WTC11 (cell line): Measurements from ENCODE around the gene PALM3. TPM values are rescaled to one million over a fixed set of nuclear protein-coding genes. Genes with fewer than 3 reads are reported as not detected.
"Not testable (repeated sequence)": the region's sequence is repeated elsewhere in the genome, so short reads cannot be mapped to it uniquely, and the experiment has no call there.

Experiments
- ATAC-seq: fragments of 200-7000 bp; cut with Tn5 transposase; 2 replicates; pipeline ENCODE4 v1.10.0; 2021; ENCODE audit warnings: mild to moderate bottlenecking, moderate library complexity
- CTCF ChIA-PET: fragments of 300-600 bp; sonication (Branson Sonifier 250); formaldehyde crosslinking; loops from one replicate; lab custom pipeline; 2021; ENCODE audit warnings: antibody characterized with exemption; lab: Charles Lee
- POLR2A ChIA-PET: fragments of 350-600 bp; sonication (Branson Sonifier 250); formaldehyde crosslinking; loops from one replicate; lab custom pipeline; 2021; ENCODE audit warnings: antibody characterized with exemption; lab: Charles Lee
- DNase-seq: peaks from one replicate; pipeline ENCODE4 v3.0.0; 2021; ENCODE audit warnings: low spot score
- H3K27ac Mint-ChIP-seq: 2 replicates; pipeline ENCODE4 v1.8.0; 2021; ENCODE audit warnings: mixed read lengths
- H3K27me3 Mint-ChIP-seq: 2 replicates; pipeline ENCODE4 v1.8.0; 2021; ENCODE audit warnings: low read depth, mild to moderate bottlenecking, moderate library complexity, mixed read lengths
- H3K36me3 Mint-ChIP-seq: 2 replicates; pipeline ENCODE4 v1.8.0; 2021; ENCODE audit warnings: mixed read lengths
- H3K4me1 Mint-ChIP-seq: 2 replicates; pipeline ENCODE4 v1.8.0; 2022; ENCODE audit warnings: mixed read lengths
- H3K4me3 Mint-ChIP-seq: 2 replicates; pipeline ENCODE4 v1.8.0; 2021; ENCODE audit warnings: mild to moderate bottlenecking, moderate library complexity, mixed read lengths
- H3K9me3 Mint-ChIP-seq: 2 replicates; pipeline ENCODE4 v1.8.0; 2021; ENCODE audit warnings: mixed read lengths
- NR3C1 ChIP-seq: sonication (generic); formaldehyde crosslinking; conservative IDR thresholded peaks from 2 replicates; pipeline ENCODE4 v1.8.1; 2023; ENCODE audit warnings: low read depth, mild to moderate bottlenecking, missing genetic modification reagents
- SP1 ChIP-seq: sonication (generic); formaldehyde crosslinking; conservative IDR thresholded peaks from 2 replicates; pipeline ENCODE4 v1.8.1; 2022; ENCODE audit warnings: missing genetic modification reagents
- ZNF416 ChIP-seq: fragments of 250-450 bp; sonication (Bioruptor Pico); IDR thresholded peaks from 2 replicates; pipeline ENCODE4 v1.9.0; 2021; ENCODE audit warnings: mild to moderate bottlenecking, inconsistent platforms
- total RNA-seq: library from RNA; stranded (reverse); gene quantifications from 3 replicates; pipeline ENCODE4 v1.2.3, GENCODE V29; 2021
- TF ChIP-seq, protein P1 (sequence below): sonication (generic); formaldehyde crosslinking; IDR thresholded peaks from 2 replicates; pipeline ENCODE4 v1.8.0; 2022; ENCODE audit warnings: mild to moderate bottlenecking, missing genetic modification reagents
- TF ChIP-seq, protein P2 (sequence below): sonication (generic); formaldehyde crosslinking; IDR thresholded peaks from 2 replicates; pipeline ENCODE4 v1.8.0; 2022; ENCODE audit warnings: mild to moderate bottlenecking, missing genetic modification reagents
- TF ChIP-seq, protein P3 (sequence below): fragments of 200-600 bp; IDR thresholded peaks from 2 replicates; pipeline ENCODE4 v1.8.0; 2022; ENCODE audit warnings: antibody characterized with exemption
- TF ChIP-seq, protein P4 (sequence below): sonication (generic); formaldehyde crosslinking; IDR thresholded peaks from 2 replicates; pipeline ENCODE4 v1.8.0; 2023; ENCODE audit warnings: missing genetic modification reagents

The PALM3 gene
- total RNA-seq, 1 experiment from 2014 or later = 31.1 TPM

DNA sequence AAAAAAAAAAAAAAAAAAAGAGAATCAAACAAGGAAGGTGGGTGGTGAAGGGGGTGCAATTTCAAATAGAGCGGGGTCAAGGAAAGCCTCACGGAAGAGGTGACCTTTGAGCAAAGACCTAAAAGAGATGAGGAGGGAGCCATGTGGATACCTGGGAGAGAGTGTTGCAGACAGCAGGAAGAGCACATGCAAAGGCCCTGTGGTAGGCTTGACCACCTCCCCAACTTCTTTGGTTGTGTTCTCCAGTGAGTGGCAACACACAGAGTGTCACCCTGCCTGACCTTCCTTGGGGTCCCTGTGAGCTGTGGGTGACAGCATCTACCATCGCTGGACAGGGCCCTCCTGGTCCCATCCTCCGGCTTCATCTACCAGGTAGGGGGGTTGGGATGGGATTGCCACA lies 11.4 kb downstream of the PALM3 start (continued):
- TF ChIP-seq, protein P1, sequence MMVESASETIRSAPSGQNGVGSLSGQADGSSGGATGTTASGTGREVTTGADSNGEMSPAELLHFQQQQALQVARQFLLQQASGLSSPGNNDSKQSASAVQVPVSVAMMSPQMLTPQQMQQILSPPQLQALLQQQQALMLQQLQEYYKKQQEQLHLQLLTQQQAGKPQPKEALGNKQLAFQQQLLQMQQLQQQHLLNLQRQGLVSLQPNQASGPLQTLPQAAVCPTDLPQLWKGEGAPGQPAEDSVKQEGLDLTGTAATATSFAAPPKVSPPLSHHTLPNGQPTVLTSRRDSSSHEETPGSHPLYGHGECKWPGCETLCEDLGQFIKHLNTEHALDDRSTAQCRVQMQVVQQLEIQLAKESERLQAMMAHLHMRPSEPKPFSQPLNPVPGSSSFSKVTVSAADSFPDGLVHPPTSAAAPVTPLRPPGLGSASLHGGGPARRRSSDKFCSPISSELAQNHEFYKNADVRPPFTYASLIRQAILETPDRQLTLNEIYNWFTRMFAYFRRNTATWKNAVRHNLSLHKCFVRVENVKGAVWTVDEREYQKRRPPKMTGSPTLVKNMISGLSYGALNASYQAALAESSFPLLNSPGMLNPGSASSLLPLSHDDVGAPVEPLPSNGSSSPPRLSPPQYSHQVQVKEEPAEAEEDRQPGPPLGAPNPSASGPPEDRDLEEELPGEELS (CRISPR knock-in tag) = no peak
- TF ChIP-seq, protein P2, sequence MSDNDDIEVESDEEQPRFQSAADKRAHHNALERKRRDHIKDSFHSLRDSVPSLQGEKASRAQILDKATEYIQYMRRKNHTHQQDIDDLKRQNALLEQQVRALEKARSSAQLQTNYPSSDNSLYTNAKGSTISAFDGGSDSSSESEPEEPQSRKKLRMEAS (CRISPR knock-in tag) = no peak
- TF ChIP-seq, protein P3, sequence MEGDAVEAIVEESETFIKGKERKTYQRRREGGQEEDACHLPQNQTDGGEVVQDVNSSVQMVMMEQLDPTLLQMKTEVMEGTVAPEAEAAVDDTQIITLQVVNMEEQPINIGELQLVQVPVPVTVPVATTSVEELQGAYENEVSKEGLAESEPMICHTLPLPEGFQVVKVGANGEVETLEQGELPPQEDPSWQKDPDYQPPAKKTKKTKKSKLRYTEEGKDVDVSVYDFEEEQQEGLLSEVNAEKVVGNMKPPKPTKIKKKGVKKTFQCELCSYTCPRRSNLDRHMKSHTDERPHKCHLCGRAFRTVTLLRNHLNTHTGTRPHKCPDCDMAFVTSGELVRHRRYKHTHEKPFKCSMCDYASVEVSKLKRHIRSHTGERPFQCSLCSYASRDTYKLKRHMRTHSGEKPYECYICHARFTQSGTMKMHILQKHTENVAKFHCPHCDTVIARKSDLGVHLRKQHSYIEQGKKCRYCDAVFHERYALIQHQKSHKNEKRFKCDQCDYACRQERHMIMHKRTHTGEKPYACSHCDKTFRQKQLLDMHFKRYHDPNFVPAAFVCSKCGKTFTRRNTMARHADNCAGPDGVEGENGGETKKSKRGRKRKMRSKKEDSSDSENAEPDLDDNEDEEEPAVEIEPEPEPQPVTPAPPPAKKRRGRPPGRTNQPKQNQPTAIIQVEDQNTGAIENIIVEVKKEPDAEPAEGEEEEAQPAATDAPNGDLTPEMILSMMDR = no peak
- TF ChIP-seq ZNF416 (no peak), NR3C1 (no peak)

DNA sequence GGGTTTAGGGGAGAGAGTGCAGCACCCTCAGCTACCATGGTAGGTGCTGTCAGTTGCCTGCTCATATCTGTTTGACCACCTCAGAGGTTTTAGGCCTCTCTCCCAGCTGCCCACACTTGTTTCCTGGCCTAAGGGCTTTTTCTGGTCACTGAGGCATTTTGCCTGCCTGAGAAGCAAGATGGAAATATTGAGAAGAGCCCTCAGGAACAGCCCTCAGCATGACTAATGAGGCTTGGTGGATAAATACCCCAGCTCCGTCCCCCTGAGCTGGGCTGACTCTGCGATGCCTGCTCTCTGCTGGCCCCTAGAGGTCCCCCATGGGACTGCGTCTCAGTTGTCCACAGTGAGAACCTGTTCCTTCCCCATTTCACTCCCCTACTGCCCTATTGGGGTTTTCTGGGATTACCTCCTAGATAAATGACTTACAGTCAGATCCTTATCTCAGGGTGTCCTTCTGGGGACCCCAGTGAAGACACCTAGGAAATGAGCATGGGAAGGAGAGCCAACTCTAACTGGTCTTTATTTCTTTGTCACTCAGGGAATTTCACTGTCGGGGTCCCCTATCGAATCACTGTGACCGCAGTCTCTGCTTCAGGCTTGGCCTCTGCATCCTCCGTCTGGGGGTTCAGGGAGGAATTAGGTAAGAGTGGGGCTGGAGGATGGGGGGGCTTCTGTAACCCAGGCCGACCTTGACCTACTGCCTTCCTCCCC lies 13.3 kb downstream of the PALM3 start:
- Mint-ChIP-seq H3K27me3 (no peaks in the 10 kb centered on the region), H3K36me3 (peaks cover 10% of the 10 kb centered on the region), H3K4me1 (no peaks in the 10 kb centered on the region), H3K27ac (no peak overlapping the region), H3K4me3 (no peak overlapping the region), H3K9me3 (no peaks in the 10 kb centered on the region)
- peak; percentile 92 for DNase-seq
- TF ChIP-seq, protein P3 = peak; percentile 89
- TF ChIP-seq, protein P4, sequence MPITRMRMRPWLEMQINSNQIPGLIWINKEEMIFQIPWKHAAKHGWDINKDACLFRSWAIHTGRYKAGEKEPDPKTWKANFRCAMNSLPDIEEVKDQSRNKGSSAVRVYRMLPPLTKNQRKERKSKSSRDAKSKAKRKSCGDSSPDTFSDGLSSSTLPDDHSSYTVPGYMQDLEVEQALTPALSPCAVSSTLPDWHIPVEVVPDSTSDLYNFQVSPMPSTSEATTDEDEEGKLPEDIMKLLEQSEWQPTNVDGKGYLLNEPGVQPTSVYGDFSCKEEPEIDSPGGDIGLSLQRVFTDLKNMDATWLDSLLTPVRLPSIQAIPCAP (CRISPR knock-in tag) = no peak
- peak; percentile 31; the same call in 1 of the 2 replicates for TF ChIP-seq SP1 (CRISPR knock-in tag)
- peak; percentile 98 for ATAC-seq
- CTCF ChIA-PET = interaction anchor here (0.5 to 11.1 kb wide), 46 partner anchors 9 to 1184 kb away, joined by 3 to 187 read pairs (median 4); partner anchors contain the start of genes ASF1B, C19orf67, CC2D1A and DCAF15
- POLR2A ChIA-PET = interaction anchor here (1.2 kb wide), 1 partner anchor 9 kb away, joined by 5 read pairs; no protein-coding TSS in a partner anchor

DNA sequence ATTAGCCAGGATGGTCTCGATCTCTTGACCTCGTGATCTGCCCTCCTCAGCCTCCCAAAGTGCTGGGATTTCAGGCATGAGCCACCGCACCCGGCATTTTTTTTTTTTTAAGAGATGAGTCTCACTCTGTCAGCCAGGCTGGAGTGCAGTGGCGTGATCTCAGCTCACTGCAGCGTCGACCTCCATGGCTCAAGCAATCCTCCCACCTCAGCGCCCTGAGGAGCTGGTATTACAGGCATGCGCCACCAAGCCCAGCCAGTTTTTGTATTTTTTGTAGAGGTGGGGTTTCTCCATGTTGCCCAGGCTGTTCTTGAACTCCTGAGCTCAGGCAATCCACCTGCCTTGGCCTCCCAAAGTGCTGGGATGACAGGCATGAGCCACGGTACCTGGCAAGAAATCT lies 14.0 kb downstream of the PALM3 start:
- ATAC-seq, H3K4me3 Mint-ChIP-seq, H3K27ac Mint-ChIP-seq, H3K4me1 Mint-ChIP-seq, H3K36me3 Mint-ChIP-seq, H3K27me3 Mint-ChIP-seq, DNase-seq, H3K9me3 Mint-ChIP-seq: not testable (repeated sequence)
- ChIA-PET CTCF (interaction anchor here (0.5 to 11.1 kb wide), 45 partner anchors 9 to 1185 kb away, joined by 3 to 187 read pairs (median 4); partner anchors contain the start of genes ASF1B, C19orf67, CC2D1A and DCAF15), POLR2A (interaction anchor here (1.2 kb wide), 1 partner anchor 10 kb away, joined by 5 read pairs; no protein-coding TSS in a partner anchor)

DNA sequence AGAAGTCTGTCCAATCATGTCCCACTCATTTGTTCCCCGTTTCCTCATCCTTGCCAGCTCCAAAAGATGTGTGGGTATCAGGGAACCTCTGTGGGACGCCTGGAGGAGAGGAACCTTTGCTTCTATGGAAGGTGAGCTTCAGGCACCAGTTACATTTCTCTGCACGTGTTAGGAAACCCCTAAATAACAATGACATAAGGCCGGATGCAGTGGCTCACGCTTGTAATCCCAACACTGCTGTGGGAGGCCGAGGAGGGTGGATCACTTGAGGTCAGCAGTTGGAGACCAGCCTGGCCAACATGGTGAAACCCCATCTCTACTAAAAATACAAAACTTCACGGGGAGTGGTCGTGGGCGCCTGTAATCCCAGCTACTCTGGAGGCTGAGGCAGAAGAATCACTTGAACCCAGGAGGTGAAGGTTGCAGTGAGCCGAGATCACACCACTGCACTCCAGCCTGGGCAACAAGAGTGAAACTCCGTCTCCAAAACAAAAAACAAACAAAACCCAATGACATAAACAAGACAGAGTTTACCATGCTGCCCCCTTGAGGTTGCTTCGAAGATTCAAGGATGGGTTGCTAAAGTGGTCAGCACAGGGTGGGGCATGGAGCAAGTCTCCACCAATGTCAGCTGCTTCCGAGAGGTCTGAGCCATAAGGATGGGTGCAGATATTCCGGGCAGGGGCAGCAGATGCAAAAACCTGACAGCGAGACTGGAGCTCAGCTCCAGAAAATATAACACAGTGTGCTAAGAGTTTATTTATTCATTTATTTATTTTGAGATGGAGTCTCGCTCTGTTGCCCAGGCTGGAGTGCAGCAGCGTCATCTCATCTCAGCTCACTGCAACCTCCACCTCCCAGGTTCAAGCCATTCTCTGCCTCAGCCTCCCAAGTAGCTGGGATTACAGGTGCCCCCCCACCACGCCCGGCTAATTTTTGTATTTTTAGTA lies 18.9 kb downstream of the PALM3 start:
- H3K9me3 Mint-ChIP-seq, H3K36me3 Mint-ChIP-seq, H3K4me3 Mint-ChIP-seq, H3K27me3 Mint-ChIP-seq, H3K4me1 Mint-ChIP-seq: not testable (repeated sequence)
- DNase-seq = peak; percentile 76
- POLR2A ChIA-PET = interaction anchor here (0.7 to 1.1 kb wide), 3 partner anchors 11 to 111 kb away, joined by 3 to 4 read pairs (median 4); partner anchors contain the start of gene IL27RA
- peak overlapping the region; percentile 99 for H3K27ac Mint-ChIP-seq
- CTCF ChIA-PET = interaction anchor here (0.5 to 11.1 kb wide), 24 partner anchors 9 to 1973 kb away, joined by 3 to 187 read pairs (median 4); partner anchors contain the start of genes DCAF15, IL27RA, MISP3 and PALM3
- peak; percentile 96 for ATAC-seq
- TF ChIP-seq, protein P3 = peak; percentile 43
- TF ChIP-seq, protein P1 (CRISPR knock-in tag) = 0 out of 2 replicates have a peak, but pooled peaks have one; percentile 43
